HUES64 (cell line): ENCODE measurements around the gene VAV3.

Experiments used
- H3K27ac ChIP-seq: 2 replicates; pipeline ENCODE4 v1.7.0; 2013; ENCODE audit warnings: low read depth, low read length, inconsistent platforms
- H3K27me3 ChIP-seq: 2 replicates; pipeline ENCODE4 v1.6.1; 2013; ENCODE audit warnings: mild to moderate bottlenecking, low read length; ENCODE audit not compliant: insufficient read depth
- H3K36me3 ChIP-seq: 2 replicates; pipeline ENCODE4 v1.6.1; 2013; ENCODE audit warnings: mild to moderate bottlenecking, low read length; ENCODE audit not compliant: insufficient read depth
- H3K4me1 ChIP-seq: 2 replicates; pipeline ENCODE4 v1.6.1; 2013; ENCODE audit warnings: mild to moderate bottlenecking, low read length, moderate library complexity; ENCODE audit not compliant: insufficient read depth
- H3K4me3 ChIP-seq: 2 replicates; pipeline ENCODE4 v1.5.1; 2013; ENCODE audit warnings: mild to moderate bottlenecking, low read length, moderate library complexity
- H3K9ac ChIP-seq: 2 replicates; pipeline ENCODE4 v1.6.1; 2013; ENCODE audit warnings: mild to moderate bottlenecking, low read depth, low read length
- H3K9me3 ChIP-seq: 2 replicates; pipeline ENCODE4 v1.6.1; 2013; ENCODE audit warnings: low read depth, low read length; ENCODE audit not compliant: insufficient read depth
- WGBS: fragments of 150-250, 120-280 bp; methylation state at CpG from one replicate; pipeline ENCODE4 v1.1.7; 2013; ENCODE audit warnings: missing lambda C conversion rate; 5-methylcytosine and 5-hydroxymethylcytosine counted together

The VAV3 gene

DNA sequence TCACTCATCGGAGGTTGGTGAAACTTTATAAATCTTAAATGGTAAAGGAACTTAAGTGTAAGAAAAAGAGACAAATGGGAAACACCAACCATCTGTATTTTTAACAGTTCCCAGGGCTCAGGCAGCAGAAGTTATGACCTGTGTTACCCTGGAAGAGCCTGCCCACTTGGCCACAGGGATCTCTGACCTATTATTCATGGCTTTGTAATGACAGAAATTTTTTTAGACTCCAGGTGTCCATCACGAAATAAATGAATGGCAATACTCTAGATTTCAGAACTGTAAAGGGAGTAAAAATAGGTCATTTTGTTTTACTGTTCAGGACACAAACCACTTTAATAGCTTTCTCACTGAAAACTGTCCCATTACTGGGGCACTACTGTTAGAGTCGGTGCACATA is 389.8 kb downstream of the VAV3 start:
- H3K27ac ChIP-seq = no peak overlapping the region
- H3K36me3 ChIP-seq = no peaks in the 10 kb centered on the region
- H3K4me3 ChIP-seq = no peak overlapping the region
- no peak overlapping the region for H3K9ac ChIP-seq
- H3K27me3 ChIP-seq = no peaks in the 10 kb centered on the region
- no peaks in the 10 kb centered on the region for H3K9me3 ChIP-seq
- WGBS = 99% methylated on average over 3 of the region's 3 CpGs
- H3K4me1 ChIP-seq = no peaks in the 10 kb centered on the region

GRCh38 chr1:107574044-107574443 is 390.9 kb downstream of the VAV3 start:
- Histone ChIP-seq H3K4me3 (no peak overlapping the region), H3K27ac (no peak overlapping the region), H3K36me3 (no peaks in the 10 kb centered on the region), H3K27me3 (no peaks in the 10 kb centered on the region), H3K4me1 (no peaks in the 10 kb centered on the region), H3K9me3 (no peaks in the 10 kb centered on the region), H3K9ac (no peak overlapping the region)
- 97% methylated on average over 6 of the region's 6 CpGs for WGBS

DNA sequence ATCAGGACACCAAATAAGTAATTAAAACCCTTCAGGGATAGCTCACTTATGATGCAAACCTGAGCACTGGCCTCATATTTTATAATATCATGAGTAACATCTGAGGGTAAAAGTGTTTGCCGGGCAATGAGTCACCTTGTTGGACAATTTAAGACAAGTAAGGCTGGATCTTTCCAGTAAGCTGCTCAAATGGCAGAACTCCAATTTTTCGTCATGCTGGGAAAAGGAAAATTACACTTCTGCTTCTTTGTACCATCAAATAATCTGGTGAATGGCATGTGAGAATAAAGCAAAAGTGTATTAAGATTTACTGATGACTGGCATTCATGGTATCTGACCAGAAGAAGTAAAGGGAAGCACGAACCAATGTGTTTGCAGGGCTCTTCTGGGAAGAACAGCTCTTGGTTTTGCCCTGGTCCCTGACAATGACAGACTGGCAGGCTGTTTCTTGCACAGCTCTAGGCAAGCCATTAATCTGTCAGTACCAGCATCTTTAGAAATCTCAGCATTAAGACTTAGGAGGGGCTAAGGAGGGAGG is 392.2 kb downstream of the VAV3 start:
- no peak overlapping the region for H3K4me3 ChIP-seq
- WGBS = 89% methylated on average over 3 of the region's 3 CpGs
- no peaks in the 10 kb centered on the region for H3K36me3 ChIP-seq
- no peak overlapping the region for H3K9ac ChIP-seq
- H3K4me1 ChIP-seq = no peaks in the 10 kb centered on the region
- H3K9me3 ChIP-seq = no peaks in the 10 kb centered on the region
- H3K27ac ChIP-seq = no peak overlapping the region
- no peaks in the 10 kb centered on the region for H3K27me3 ChIP-seq

DNA sequence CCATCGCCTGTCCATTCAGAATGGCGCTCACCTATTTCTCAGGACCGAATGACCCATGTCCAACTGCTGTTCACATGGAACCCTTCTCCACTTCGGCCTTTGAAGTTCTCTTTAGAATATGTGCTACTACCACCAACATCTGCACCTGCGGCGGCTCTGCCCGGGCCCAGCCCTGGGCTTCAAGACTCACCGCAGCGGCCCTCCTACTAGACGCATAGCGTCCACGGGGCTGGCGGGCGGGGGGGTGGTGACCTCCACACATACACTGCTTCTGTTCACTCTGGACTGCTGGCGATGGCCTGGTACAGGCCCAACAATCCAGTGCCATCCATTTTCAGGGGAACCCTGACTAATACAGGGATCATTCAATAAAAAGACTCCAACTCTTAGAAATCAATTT is 394.2 kb downstream of the VAV3 start:
- Histone ChIP-seq H3K4me3 (no peak overlapping the region), H3K36me3 (no peaks in the 10 kb centered on the region), H3K27ac (no peak overlapping the region), H3K4me1 (no peaks in the 10 kb centered on the region), H3K27me3 (no peaks in the 10 kb centered on the region), H3K9ac (no peak overlapping the region), H3K9me3 (no peaks in the 10 kb centered on the region)
- WGBS = 95% methylated on average over 15 of the region's 15 CpGs

GRCh38 chr1:107563441-107563840 is 401.5 kb downstream of the VAV3 start:
- no peaks in the 10 kb centered on the region for H3K36me3 ChIP-seq
- H3K9me3 ChIP-seq = no peaks in the 10 kb centered on the region
- no peak overlapping the region for H3K4me3 ChIP-seq
- no peak overlapping the region for H3K27ac ChIP-seq
- H3K27me3 ChIP-seq = no peaks in the 10 kb centered on the region
- no peaks in the 10 kb centered on the region for H3K4me1 ChIP-seq
- H3K9ac ChIP-seq = no peak overlapping the region
- 89% methylated on average over 3 of the region's 3 CpGs for WGBS

DNA sequence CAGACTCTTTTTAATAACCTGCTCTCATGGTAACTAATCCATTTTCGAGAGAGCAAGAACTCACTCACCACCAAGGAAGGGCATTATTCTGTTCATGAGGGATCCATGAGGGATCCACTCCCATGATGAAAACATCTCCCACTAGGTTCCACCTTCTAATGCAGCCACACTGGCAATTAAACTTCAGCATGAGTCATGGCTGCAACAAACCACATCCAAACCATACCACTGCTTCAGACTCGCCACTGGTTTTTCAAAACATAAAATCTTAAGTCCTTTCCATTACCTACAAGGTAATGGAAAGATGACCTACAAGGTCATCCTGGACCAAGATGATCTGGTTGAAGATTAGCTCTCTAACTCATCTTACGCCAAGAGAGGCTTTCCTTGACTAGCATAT is 405.1 kb downstream of the VAV3 start:
- H3K9me3 ChIP-seq = no peaks in the 10 kb centered on the region
- WGBS = 97% methylated on average over 3 of the region's 3 CpGs
- H3K27ac ChIP-seq = no peak overlapping the region
- no peaks in the 10 kb centered on the region for H3K36me3 ChIP-seq
- H3K4me1 ChIP-seq = no peaks in the 10 kb centered on the region
- no peak overlapping the region for H3K9ac ChIP-seq
- H3K27me3 ChIP-seq = no peaks in the 10 kb centered on the region
- no peak overlapping the region for H3K4me3 ChIP-seq

GRCh38 chr1:107557095-107557494 is 407.9 kb downstream of the VAV3 start:
- 98% methylated on average over 2 of the region's 2 CpGs for WGBS

GRCh38 chr1:107555578-107555977 is 409.4 kb downstream of the VAV3 start:
- Histone ChIP-seq H3K9ac (no peak overlapping the region), H3K36me3 (no peaks in the 10 kb centered on the region), H3K9me3 (no peaks in the 10 kb centered on the region), H3K27me3 (no peaks in the 10 kb centered on the region), H3K4me3 (no peak overlapping the region), H3K27ac (no peak overlapping the region), H3K4me1 (no peaks in the 10 kb centered on the region)

More at GRCh38 chr1:107557095-107557494, 407.9 kb downstream of the VAV3 start:
- no peaks in the 10 kb centered on the region for H3K36me3 ChIP-seq
- H3K4me3 ChIP-seq = no peak overlapping the region
- H3K4me1 ChIP-seq = no peaks in the 10 kb centered on the region
- H3K27ac ChIP-seq = no peak overlapping the region
- no peaks in the 10 kb centered on the region for H3K27me3 ChIP-seq
- no peak overlapping the region for H3K9ac ChIP-seq
- H3K9me3 ChIP-seq = no peaks in the 10 kb centered on the region

DNA sequence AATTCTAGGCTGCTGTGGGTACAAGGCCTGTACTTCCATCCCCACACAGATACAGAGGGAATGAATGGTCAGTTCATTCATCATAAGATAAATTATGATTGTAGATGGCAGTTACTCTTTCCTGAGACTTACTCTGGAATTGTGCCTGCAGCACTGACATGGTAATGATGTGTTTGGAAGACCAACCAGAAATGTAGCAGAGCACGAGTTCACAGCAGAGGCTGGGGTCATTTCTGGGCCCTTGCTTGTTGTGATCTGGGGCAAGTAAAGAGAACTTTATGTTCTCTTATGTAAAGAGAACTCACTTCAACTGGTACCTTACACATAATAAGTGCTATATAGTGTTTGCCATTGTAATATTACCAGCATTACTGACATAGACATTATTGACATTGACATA is 412.2 kb downstream of the VAV3 start:
- Histone ChIP-seq H3K27me3 (no peaks in the 10 kb centered on the region), H3K9me3 (no peaks in the 10 kb centered on the region), H3K27ac (no peak overlapping the region), H3K9ac (no peak overlapping the region), H3K4me1 (no peaks in the 10 kb centered on the region), H3K36me3 (no peaks in the 10 kb centered on the region), H3K4me3 (no peak overlapping the region)
- WGBS = 95% methylated on average over 1 of the region's 1 CpG

- H3K4me1 ChIP-seq = no peaks in the 10 kb centered on the region
- H3K9me3 ChIP-seq = no peaks in the 10 kb centered on the region
- H3K27me3 ChIP-seq = no peaks in the 10 kb centered on the region
- no peak overlapping the region for H3K4me3 ChIP-seq
- no peaks in the 10 kb centered on the region for H3K36me3 ChIP-seq
- 96% methylated on average over 1 of the region's 1 CpG for WGBS
- H3K27ac ChIP-seq = no peak overlapping the region
- H3K9ac ChIP-seq = no peak overlapping the region
These were observed 413.5 kb downstream of the VAV3 start for GRCh38 chr1:107551456-107551855.

DNA sequence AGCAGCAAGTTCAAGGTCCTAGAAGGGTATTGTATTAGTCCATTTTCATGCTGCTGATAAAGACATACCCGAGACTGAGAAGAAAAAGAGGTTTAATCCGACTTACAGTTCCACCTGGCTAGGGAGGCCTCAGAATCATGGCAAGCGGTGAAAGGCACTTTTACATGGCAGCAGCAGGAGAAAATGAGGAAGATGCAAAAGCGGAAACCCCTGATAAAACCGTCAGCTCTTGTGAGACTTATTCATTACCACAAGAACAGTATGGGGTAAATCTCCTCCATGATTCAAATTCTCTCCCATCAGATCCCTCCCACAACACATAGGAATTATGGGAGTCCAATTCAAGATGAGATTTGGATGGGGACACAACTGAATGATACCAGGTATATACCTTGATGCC is 414.6 kb downstream of the VAV3 start:
- WGBS = 92% methylated on average over 5 of the region's 5 CpGs
- Histone ChIP-seq H3K36me3 (no peaks in the 10 kb centered on the region), H3K4me1 (no peaks in the 10 kb centered on the region), H3K27ac (no peak overlapping the region), H3K9me3 (no peaks in the 10 kb centered on the region), H3K9ac (no peak overlapping the region), H3K27me3 (no peaks in the 10 kb centered on the region), H3K4me3 (no peak overlapping the region)

DNA sequence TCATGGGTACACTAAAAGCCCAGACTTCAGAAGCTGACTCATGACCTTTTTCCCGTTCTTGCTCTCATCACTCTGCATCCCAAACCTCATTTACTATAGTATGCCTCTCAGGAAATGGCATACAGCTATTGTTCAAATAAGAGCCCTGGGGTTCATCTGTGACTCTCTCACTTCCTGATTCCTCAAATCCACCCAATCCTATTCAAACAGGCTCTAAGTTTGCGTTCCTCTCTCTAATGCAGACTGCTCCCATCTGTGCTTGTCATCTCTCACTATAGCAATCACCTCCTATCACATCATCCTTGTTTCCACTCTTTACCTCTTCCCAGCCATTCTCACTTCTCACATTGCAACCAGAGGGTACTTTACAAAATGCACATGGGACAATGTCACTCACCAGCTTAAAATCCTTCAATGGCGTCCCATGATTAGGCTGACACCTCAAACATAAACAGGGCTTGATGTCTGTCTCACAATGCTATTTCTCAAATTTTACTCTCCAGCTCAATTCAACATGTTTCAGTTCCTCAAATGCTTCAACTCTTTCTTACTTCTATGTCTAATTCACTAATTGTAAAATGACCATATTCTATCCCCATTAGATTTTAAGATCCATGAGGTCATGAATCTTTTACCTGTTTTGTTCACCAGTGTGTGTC is 415.7 kb downstream of the VAV3 start:
- 93% methylated on average over 3 of the region's 3 CpGs for WGBS
- Histone ChIP-seq H3K36me3 (no peaks in the 10 kb centered on the region), H3K9me3 (no peaks in the 10 kb centered on the region), H3K27ac (no peak overlapping the region), H3K9ac (no peak overlapping the region), H3K4me3 (no peak overlapping the region), H3K4me1 (no peaks in the 10 kb centered on the region), H3K27me3 (no peaks in the 10 kb centered on the region)
